A673 (cell line): Measurements from ENCODE around the gene KIF19. TPM values are rescaled to one million over a fixed set of nuclear protein-coding genes. Genes with fewer than 3 reads are reported as not detected.

Source experiments
- total RNA-seq: library from RNA; stranded (reverse); gene quantifications from 2 replicates; pipeline ENCODE4 v1.2.3, GENCODE V29; 2021

KIF19 gene
- total RNA-seq, 1 experiment from 2014 or later, result not detected

Other genes with a start within 250 kb of the KIF19 start
- 936 and 996 TPM in 2 replicates for gene RPL38, start 122.5 kb upstream of the KIF19 start, total RNA-seq
- 13.7 and 15.4 TPM in 2 replicates for gene TTYH2, start 112.7 kb upstream of the KIF19 start, total RNA-seq
- gene DNAI2, start 52.0 kb upstream of the KIF19 start, total RNA-seq, result not detected in 2 replicates
- gene BTBD17, start 35.6 kb downstream of the KIF19 start, total RNA-seq, result 3.3 and 3.4 TPM in 2 replicates
- 0.24 and 0.68 TPM in 2 replicates for gene GPR142, start 41.3 kb downstream of the KIF19 start, total RNA-seq
- gene GPRC5C, start 105.9 kb downstream of the KIF19 start, total RNA-seq, result 0.57 TPM in 1 of 2 replicates, not detected in the other
- not detected in 2 replicates for gene CD300A, start 140.4 kb downstream of the KIF19 start, total RNA-seq
- gene CD300LB, start 205.2 kb downstream of the KIF19 start, total RNA-seq, result not detected in 2 replicates
- gene CD300C, start 219.9 kb downstream of the KIF19 start, total RNA-seq, result not detected in 2 replicates
- gene CD300H, start 241.3 kb downstream of the KIF19 start, total RNA-seq, result not detected in 2 replicates